ENCODE results near the gene ZNF655.
A peak's percentile ranks its signal among the peaks of the same experiment; 100 is the strongest.

Gene ZNF655

DNA sequence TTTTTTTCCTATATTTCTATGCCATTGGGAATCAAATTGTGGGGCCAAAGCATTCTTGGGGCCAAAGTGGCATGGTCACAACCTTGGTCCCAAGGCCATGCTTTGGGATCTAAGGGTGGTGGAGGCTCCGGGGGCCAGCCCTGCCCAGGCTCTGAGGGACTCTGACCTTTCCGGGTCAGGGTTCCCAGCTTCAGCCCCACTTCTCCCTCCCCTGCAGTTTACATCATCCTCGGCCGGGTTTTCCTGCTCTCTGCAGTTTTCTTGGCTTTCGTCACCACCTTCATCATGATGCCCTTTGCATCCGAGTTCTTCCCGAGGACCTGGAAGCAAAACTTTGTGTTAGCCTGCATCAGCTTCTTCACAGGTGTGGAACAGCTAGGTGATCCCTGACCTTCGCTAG, 48.1 kb downstream of the ZNF655 start:
- no peak for DNase-seq (ENCODE audit: low spot score)

DNA sequence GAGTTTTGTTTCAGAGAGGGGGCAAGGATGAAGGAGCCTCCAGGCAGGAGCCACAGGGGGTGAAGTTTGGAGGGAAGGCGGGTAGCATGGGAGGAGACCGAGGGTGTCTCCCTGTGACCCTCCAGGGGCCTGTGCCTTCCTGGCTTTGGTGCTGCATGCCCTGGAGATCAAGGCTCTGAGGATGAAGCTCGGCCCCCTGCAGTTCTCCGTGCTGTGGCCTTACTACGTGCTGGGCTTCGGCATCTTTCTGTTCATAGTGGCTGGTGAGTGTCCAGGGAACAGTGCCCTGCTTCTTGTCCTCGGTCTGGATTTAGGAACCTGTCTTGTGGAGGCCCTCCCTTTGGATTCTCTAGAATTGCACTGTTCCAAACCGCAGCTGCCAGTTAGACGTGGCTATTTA, 49.1 kb downstream of the ZNF655 start:
- no peak for DNase-seq (ENCODE audit: low spot score)

DNA sequence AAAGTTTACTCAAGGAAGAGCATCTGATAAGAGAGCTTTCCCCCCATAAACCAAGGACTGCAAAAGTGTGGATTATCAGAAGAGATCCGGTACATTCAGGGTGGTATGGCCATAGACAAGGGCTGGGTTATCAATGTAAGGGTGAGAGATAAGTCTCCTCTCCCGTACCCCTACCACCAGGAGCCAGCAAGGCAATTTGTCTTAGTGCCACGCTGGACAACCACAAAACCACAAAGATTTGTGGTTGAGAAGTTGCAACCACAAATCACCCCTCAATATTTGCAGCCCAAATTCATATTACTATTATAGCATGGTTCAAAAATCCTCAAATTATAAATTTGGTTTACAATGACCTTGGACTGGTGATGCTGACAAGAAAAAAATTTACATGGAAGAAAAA, 56.1 kb downstream of the ZNF655 start:
- DNase-seq (ENCODE audit: low spot score) = no peak

DNA sequence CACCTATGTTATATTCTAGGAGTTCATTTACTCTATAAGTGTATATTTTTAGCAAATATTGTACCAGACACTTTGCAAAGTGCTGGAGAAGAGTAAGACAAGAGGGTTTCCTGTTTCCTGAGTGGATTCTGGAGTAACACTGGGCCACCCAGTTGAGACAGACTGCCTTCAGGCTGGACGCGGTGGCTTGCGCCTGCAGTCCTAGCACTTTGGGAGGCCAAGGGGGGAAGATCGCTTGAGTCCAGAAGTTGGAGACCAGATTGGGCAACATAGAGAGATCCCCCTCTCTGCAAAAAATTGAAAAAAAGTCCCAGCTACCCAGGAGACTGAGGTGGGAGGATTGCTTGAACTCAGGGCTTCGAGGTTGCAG, 57.5 kb downstream of the ZNF655 start:
- DNase-seq (ENCODE audit: low spot score) = no peak

DNA sequence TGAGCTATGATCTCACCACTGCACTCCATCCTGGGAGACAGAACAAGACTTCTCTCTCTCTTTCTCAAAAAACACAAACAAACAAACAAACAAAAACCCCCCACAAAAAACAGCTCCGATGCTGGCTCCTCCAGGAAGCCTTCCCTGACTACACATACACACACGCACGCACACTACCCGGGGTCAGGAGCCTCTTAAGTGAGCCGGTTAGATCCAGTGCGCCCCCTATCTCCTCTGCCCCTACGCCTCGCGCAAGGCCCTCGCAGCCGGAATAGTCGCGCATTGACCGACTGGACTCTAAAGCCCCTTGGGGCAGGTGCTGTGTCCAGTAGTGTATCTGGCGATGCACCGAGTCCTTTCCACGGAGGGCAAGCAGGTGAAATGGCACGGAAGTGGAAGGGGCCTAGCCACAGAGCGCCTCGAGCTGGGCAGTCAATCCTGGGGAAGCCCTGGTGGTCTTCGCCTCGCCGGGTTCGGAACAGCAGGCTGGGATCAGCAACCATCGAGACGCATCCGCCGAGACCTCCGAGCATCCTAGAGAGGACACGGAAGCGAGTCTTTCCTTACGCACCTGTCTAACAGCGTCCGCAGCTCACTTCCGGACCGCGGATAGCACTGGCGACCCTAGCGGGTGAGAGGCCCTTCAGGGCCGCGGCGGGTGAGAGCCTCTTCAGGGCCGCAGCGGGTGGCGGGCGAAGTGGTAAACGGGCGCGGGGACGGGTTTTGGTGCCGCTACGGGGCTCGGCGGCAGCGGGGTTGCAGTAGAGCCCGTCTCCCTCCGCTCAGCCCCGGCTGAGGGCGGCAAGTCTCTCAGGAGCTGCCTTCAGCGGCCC, 58.1 kb downstream of the ZNF655 start, which contains the start of gene ZSCAN25:
Gene ZSCAN25, plus strand, starts transcription at position 588 of the 833 bp plus-strand sequence. CDS start 2,661 bp downstream, outside the sequence.
- peak; percentile 87 for DNase-seq (ENCODE audit: low spot score)

DNA sequence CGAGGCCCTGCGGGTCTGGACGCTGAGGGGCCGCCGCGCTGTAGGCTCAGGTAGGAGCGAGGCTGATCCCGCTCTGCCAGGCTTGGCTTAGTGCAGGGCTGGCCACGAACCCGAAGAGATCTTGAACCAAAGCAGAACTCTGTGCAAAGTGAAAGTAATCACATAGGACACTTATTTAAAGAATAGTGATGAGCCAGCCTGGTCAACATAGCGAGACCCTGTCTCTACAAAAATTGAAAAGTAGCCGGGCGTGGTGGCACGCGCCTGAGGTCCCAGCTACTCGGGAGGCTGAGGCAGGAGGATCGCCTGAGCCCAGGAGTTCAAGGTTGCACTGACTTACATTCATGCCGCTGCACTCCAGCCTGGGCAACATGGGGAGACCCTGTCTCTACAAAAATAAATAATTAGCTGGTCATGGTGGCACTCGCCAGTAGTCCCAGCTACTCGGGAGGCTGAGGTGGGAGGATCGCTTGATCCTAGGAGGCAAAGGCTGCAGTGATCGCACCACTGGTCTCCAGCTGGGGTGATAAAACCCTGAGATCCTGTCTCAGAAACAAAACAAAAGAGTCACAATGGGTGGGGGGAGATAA, 58.8 kb downstream of the ZNF655 start:
- no peak for DNase-seq (ENCODE audit: low spot score)

DNA sequence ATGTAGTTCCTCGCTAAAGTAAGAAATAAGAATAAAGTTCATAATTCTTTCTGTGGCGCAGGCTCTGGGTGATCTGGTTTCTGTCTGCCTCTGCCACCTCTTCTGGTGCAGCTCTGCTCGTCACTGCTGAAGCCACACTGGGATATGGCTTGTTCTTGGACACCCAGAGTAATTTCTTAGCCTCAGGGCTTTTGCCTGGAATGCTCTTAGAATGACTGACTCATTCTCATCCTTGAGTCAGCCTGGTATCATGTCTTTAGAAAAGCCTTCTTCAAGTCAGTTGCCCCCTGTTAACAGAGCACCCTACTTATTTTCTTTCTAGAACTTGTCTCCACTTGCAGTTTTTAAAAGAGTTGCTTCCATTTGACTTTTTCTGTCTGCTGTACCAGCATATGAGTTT, 60.3 kb downstream of the ZNF655 start:
- no peak for DNase-seq (ENCODE audit: low spot score)

DNA sequence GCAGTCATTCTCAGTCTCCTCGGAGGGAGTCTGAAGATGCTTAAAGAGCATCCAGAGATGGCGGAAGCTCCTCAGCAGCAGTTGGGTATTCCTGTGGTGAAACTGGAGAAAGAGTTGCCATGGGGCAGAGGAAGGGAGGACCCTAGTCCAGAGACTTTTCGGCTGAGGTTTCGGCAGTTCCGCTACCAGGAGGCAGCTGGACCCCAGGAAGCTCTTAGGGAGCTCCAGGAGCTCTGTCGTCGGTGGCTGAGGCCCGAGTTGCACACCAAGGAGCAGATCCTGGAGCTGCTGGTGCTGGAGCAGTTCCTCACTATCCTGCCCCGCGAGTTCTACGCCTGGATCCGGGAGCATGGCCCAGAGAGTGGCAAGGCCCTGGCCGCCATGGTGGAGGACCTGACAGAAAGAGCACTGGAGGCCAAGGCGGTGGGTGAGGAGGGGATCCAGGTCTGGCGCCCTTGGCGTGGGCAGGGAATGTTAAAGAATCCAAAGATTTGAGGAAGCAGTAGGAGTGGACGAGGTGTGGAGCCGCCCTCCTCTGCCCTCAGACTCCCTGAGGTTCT, 61.2 kb downstream of the ZNF655 start:
- DNase-seq (ENCODE audit: low spot score) = no peak

DNA sequence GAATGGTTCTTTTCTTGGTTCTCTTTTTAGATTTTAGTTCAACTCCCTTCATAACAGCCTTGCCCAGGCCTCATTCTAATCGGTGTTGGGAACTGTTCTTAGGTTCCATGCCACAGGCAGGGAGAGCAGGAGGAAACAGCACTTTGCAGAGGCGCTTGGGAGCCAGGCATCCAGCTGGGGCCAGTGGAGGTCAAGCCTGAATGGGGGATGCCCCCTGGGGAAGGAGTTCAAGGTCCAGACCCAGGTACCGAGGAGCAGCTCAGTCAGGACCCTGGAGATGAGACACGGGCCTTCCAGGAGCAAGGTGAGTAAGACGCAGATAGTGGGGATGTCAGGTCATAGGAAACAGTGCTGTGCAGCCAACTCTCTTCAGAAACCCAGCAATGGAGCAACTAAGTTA, 62.8 kb downstream of the ZNF655 start:
- DNase-seq (ENCODE audit: low spot score) = no peak

DNA sequence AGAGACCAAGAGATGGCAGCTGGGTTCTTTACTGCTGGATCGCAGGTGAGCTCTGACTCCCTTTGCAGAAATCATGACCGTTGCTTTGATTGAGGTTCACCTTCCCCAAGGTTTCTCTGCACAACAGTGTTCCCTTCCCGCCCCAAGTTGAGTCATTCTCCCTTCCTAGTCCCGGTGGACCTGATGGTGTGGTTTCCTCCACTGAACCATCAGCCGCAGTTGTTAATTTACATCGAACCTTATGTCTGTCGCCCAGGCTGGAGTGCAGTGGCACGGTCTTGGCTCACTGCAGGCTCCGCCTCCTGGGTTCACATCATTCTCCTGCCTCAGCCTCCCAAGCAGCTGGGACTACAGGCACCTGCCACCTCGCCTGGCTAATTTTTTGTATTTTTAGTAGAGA, 64.2 kb downstream of the ZNF655 start:
- DNase-seq (ENCODE audit: low spot score) = no peak

DNA sequence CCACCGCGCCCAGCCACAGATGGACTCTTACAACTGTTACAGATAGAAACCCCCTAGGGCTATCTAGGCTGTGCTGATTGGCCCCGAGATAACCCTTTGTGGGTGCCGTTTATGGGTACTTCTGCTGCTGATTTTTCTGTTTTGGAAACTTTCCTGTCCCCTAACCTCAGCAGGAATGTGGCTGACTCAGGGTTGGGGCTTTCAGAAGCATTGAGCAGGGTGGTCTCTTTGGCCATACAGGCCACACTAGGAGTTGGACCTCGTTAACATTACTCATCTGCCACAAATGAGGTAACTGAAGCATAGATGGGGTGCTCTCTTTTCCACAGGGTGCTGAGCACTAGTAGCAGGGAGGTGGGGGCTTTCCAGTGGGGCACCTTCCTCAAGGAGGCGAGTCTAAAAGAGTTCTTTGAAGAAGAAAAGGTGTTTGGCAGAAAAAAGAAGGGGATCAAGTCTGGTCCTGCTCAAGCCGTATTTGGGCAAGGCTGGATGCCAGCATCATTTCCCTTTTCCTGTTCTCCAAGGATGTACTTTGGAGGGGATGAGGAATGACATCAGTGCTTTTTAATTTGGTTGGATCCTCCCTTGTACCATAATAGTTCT, 64.8 kb downstream of the ZNF655 start:
- DNase-seq (ENCODE audit: low spot score) = no peak

DNA sequence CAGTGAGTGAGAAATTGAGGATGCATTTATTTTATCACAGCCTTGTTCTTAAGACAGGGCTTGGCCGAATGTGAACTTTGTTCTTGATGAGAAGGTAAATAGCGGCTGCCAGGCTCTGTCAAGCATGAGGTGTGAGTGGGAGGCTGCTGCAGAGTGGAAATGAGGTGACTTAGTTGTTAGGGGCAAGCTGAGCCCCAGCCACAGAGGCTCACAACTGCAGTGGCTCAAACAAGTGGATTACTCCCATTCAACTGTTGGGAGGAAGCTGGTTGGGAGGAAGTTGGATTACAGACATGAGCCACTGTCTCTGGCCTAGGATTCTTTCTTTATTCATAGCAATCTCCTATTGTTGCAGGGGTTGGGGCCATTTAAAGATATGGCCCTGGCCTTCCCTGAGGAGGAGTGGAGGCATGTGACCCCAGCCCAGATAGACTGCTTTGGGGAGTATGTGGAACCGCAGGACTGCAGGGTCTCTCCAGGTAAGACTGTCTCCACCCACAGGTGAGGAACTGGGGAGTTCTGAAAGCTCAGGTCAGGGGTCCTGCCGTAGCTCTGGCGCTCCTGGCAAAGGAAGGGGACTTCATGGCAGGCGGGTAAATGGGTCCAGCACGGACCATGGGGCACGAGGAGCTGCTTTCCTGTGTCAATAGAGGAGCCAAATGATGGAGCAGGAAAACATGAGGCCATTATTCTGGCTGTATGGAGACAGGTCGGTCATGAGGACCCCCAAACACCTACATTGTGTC, 65.4 kb downstream of the ZNF655 start:
- peak; percentile 12 for DNase-seq (ENCODE audit: low spot score)

DNA sequence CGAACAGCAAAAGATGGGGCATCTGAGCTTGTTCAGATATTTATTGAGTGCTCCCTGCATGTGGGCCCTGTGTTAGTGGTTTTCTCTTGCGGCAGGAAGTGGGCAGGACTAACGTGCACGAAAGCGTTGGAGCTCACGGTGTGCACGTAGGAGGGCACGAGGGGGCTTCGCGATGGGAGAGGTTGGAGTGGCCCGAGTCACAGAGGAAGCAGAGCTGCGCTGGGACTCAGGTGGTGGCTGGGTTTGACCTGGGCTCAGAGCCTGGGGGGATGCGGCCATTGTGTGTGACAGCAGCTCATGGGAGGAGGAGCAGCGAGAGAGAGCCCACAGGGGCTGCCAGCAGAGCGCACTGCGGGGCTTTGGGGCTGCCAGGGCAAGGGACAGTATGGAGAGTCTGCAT, 66.0 kb downstream of the ZNF655 start:
- DNase-seq (ENCODE audit: low spot score) = no peak

DNA sequence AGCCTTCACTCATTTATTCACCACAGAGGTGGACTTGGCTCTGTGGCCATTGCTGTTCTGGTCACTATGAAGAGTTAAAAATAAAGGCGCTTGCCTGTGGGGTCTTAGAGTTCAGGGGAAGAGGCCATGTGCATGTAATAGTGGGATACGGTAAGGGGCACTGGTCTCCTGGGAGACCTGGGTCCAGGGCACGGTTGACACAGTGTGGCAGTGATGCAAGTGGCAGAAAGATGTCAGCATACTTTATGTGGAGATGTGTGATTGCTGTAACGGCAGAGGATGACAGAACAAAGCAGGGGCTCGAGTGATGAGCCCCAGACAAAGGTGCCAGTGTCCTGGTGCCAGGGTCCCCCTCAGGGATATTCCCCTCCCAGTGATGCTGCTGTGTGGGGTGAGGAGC, 66.9 kb downstream of the ZNF655 start:
- no peak for DNase-seq (ENCODE audit: low spot score)

DNA sequence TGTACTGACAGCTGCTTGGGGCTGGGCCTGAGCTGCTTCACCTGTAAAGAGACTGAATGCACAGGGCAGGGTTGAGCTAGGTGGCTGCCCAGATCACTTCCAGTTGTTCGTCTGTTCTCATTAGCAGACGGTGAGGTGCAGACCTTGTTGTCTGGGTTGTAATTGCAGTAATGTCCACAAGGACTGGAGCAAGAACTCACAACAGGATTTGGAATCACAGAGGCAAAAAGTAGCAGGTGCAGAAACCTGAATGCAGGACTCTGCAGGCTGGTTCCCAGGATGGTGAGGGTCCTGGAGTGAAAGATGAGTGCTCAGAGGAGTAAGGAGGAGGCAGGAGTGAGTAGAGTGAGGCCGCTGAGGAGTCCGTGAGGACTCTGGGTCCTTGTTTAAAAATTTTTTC, 67.5 kb downstream of the ZNF655 start:
- DNase-seq (ENCODE audit: low spot score) = no peak
